GM08714 (cell line): ENCODE measurements around the gene SEMA5A.

Source experiments
- H3K4me3 ChIP-seq: fragments of 200-500 bp; sonication (Bioruptor generic); 2 replicates; pipeline ENCODE4 v1.5.1; 2014; ENCODE audit warnings: mild to moderate bottlenecking, low read length, inconsistent platforms
- ZNF274 ChIP-seq: IDR thresholded peaks from 2 replicates; pipeline ENCODE4 v1.6.1; 2012; ENCODE audit warnings: mild to moderate bottlenecking, low read depth, low read length

The SEMA5A gene

GRCh38 chr5:9071074-9071473, 474.8 kb downstream of the SEMA5A start:
- TF ChIP-seq ZNF274: no peak
- H3K4me3 ChIP-seq: no peak overlapping the region

GRCh38 chr5:9069650-9070049, 476.2 kb downstream of the SEMA5A start:
- no peak overlapping the region for H3K4me3 ChIP-seq
- TF ChIP-seq ZNF274: no peak

GRCh38 chr5:9067154-9067553, 478.7 kb downstream of the SEMA5A start:
- TF ChIP-seq ZNF274: no peak
- H3K4me3 ChIP-seq: no peak overlapping the region

GRCh38 chr5:9066349-9066748, 479.5 kb downstream of the SEMA5A start:
- H3K4me3 ChIP-seq: no peak overlapping the region
- TF ChIP-seq ZNF274: no peak

GRCh38 chr5:9063615-9064245, 482.1 kb downstream of the SEMA5A start:
- no peak for TF ChIP-seq ZNF274
- no peak overlapping the region for H3K4me3 ChIP-seq

GRCh38 chr5:9062873-9063272, 483.0 kb downstream of the SEMA5A start:
- H3K4me3 ChIP-seq: no peak overlapping the region
- no peak for TF ChIP-seq ZNF274

- H3K4me3 ChIP-seq: no peak overlapping the region
- TF ChIP-seq ZNF274: no peak
These were observed 485.8 kb downstream of the SEMA5A start for GRCh38 chr5:9059920-9060691.

GRCh38 chr5:9058666-9059065, 487.2 kb downstream of the SEMA5A start:
- no peak overlapping the region for H3K4me3 ChIP-seq
- TF ChIP-seq ZNF274: no peak

- no peak for TF ChIP-seq ZNF274
- no peak overlapping the region for H3K4me3 ChIP-seq
These were observed 487.7 kb downstream of the SEMA5A start for GRCh38 chr5:9058161-9058560.

GRCh38 chr5:9057406-9058000, 488.4 kb downstream of the SEMA5A start:
- no peak for TF ChIP-seq ZNF274
- no peak overlapping the region for H3K4me3 ChIP-seq

- no peak for TF ChIP-seq ZNF274
- H3K4me3 ChIP-seq: no peak overlapping the region
These were observed 489.8 kb downstream of the SEMA5A start for GRCh38 chr5:9056046-9056445.

GRCh38 chr5:9054821-9055589, 490.9 kb downstream of the SEMA5A start:
- H3K4me3 ChIP-seq: no peak overlapping the region

GRCh38 chr5:9054322-9054721, 491.6 kb downstream of the SEMA5A start:
- H3K4me3 ChIP-seq: no peak overlapping the region
- TF ChIP-seq ZNF274: no peak

More at GRCh38 chr5:9054821-9055589, 490.9 kb downstream of the SEMA5A start:
- no peak for TF ChIP-seq ZNF274

GRCh38 chr5:9052421-9052820, 493.5 kb downstream of the SEMA5A start:
- TF ChIP-seq ZNF274: no peak
- no peak overlapping the region for H3K4me3 ChIP-seq

- no peak overlapping the region for H3K4me3 ChIP-seq
- TF ChIP-seq ZNF274: no peak
These were observed 494.1 kb downstream of the SEMA5A start for GRCh38 chr5:9051779-9052178.
